ENCODE results near the gene MAN2C1.
"Not testable (repeated sequence)": the region's sequence is repeated elsewhere in the genome, so short reads cannot be mapped to it uniquely, and the experiment has no call there.

Gene MAN2C1

DNA sequence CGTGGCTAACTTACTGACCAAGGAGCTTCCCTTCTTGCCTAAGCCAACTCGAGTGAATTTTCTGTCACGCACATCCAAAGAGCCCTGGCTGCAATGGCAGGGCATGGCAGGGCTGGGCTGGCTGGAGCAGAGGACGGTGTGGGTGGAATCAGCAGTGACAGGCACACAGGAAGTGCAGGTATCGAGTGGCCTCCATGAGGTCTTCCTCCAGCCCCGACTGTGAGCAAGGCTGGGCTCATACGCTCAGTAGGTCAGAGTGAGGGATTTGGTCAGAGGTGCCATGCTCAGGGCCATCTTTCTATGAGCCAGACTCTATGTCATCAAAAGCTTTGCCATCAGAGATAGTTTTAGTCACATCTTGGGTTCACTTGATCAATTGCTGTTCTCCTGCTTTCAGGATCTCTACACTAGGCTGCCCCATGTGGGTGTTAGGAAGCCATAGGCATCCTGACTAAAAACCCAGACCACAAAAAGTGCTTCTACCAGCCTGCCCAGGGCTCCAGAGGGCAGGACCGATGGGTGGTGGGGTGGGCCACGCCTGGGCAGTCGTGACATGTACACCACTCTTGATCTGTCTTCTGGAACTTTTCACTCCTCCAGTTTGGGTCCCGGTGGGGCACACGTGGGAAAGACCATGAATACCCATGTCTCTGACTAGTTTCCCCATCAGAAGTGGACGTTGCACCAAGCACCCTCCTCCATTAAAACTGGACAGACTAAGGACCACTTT, 55.1 kb downstream of the MAN2C1 start:
- no peak for TF ChIP-seq NFRKB (IDR thresholded peaks at IDR 0.05)
- TF ChIP-seq FOXK2 (IDR thresholded peaks at IDR 0.05) = no peak
- TF ChIP-seq SUZ12 (IDR thresholded peaks at IDR 0.05) = no peak
- TF ChIP-seq SP1 (IDR thresholded peaks at IDR 0.05) = no peak
- no peak for TF ChIP-seq ELF4 (IDR thresholded peaks at IDR 0.05)
- TF ChIP-seq LEF1 (IDR thresholded peaks at IDR 0.05; ENCODE audit: borderline replicate concordance) = no peak
- TF ChIP-seq L3MBTL2 (conservative IDR thresholded peaks at IDR 0.05) = no peak
- no peak for TF ChIP-seq ZNF384 (IDR thresholded peaks at IDR 0.05)
- TF ChIP-seq TARDBP (IDR thresholded peaks at IDR 0.05) = no peak
- no peak for TF ChIP-seq ARNT (IDR thresholded peaks at IDR 0.05)
- TF ChIP-seq, protein P1, sequence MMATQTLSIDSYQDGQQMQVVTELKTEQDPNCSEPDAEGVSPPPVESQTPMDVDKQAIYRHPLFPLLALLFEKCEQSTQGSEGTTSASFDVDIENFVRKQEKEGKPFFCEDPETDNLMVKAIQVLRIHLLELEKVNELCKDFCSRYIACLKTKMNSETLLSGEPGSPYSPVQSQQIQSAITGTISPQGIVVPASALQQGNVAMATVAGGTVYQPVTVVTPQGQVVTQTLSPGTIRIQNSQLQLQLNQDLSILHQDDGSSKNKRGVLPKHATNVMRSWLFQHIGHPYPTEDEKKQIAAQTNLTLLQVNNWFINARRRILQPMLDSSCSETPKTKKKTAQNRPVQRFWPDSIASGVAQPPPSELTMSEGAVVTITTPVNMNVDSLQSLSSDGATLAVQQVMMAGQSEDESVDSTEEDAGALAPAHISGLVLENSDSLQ (IDR thresholded peaks at IDR 0.05) = no peak
- no peak for TF ChIP-seq HDGF (IDR thresholded peaks at IDR 0.05; ENCODE audit: borderline replicate concordance)
- no peak for TF ChIP-seq FOXM1 (IDR thresholded peaks at IDR 0.05; ENCODE audit: borderline replicate concordance)
- no peak for TF ChIP-seq FOXA1 (IDR thresholded peaks at IDR 0.05)
- no peak for TF ChIP-seq BHLHE40 (IDR thresholded peaks at IDR 0.05; ENCODE audit: borderline replicate concordance)
- no peak for TF ChIP-seq CTBP1 (IDR thresholded peaks at IDR 0.05; ENCODE audit: borderline replicate concordance)
- CTCF ChIA-PET = no interaction called here
- no peak for DNase-seq (ENCODE audit: extremely low spot score)
- POLR2A ChIA-PET = no interaction called here

DNA sequence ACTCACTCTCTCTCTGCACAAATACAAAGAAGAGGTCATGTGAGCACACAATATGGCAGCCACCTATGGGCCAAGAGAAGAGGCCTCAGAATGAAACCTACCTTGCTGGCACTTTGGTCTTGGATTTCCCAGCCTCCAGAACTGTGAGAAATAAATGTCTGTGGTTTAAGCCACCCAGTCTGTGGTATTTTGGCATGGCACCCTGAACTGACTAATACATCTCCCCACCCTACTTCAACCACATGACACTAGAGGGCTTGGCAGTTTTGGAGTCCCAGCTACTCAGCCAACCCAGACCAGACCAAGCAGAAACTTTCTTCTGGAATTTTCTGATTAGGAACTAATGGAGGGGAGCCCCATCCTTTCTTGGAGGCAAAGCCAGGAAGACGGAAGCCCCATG, 55.9 kb downstream of the MAN2C1 start:
- CTCF ChIA-PET; POLR2A ChIA-PET; DNase-seq (ENCODE audit: extremely low spot score): not testable (repeated sequence)

DNA sequence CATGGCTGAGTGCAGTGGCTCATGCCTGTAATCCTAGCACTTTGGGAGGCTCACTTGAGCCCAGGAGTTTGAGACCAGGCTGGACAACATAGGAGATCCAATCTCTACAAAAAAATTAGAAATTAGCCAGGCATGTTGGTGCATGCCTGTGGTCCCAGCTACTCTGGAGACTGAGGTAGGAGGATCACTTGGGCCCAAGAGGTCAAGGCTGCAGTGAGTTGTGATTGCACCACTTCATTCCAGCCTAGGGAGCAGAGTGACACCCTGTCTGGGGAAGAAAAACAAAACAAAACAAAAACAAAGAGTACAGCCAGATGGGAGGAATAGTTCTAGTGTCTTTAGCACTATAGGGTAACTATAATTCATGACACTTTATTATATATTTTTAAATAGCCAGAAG, 58.7 kb downstream of the MAN2C1 start:
- CTCF ChIA-PET = no interaction called here
- POLR2A ChIA-PET = no interaction called here
- no peak for DNase-seq (ENCODE audit: extremely low spot score)
- TF ChIP-seq ELF4 (IDR thresholded peaks at IDR 0.05) (no peak), TARDBP (IDR thresholded peaks at IDR 0.05) (no peak), SP1 (IDR thresholded peaks at IDR 0.05) (no peak), SUZ12 (IDR thresholded peaks at IDR 0.05) (no peak), CTBP1 (IDR thresholded peaks at IDR 0.05; ENCODE audit: borderline replicate concordance) (no peak), LEF1 (IDR thresholded peaks at IDR 0.05; ENCODE audit: borderline replicate concordance) (no peak), FOXM1 (IDR thresholded peaks at IDR 0.05; ENCODE audit: borderline replicate concordance) (no peak), NFRKB (IDR thresholded peaks at IDR 0.05) (no peak)
- TF ChIP-seq, protein P1 (IDR thresholded peaks at IDR 0.05) = no peak

DNA sequence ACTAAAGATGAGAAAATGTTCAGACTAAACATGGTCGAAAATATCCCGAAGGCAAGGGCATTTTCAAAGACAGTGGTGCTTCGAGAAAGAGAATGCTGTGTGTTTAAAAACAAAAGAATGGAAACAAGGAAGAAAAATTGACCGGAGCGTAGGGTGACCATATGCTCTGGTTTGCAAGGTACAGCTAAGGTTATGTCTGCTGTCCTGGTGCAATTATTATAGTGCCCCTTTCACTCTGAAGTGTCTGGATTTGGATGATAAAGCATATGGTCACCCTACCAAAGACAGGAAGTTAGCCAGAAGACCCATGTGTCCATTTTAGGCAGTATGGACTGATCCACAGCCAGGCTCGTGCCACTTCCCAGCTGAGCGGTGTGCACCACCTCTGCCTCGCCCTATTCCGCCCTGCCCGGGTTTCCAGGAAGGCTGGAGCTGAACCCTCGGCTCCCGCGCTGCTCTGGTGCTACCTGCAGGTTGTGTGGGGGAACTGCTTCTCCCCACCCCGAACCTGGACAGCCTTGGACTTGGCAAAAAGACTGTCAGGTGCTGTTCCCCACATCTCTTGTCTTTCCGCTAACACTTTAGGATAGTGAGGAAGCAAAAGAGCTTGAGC, 60.5 kb downstream of the MAN2C1 start:
- DNase-seq (ENCODE audit: extremely low spot score) = peak; percentile 81
- POLR2A ChIA-PET = interaction anchor here (0.6 to 1.0 kb wide), 4 partner anchors 28 to 351 kb away, joined by 3 to 4 read pairs (median 3); partner anchors contain the start of genes C15orf39, COMMD4, PPCDC and RPP25
- CTCF ChIA-PET = interaction anchor here (0.7 to 2.3 kb wide), 5 partner anchors 8 to 361 kb away, joined by 3 to 7 read pairs (median 3); no protein-coding TSS in a partner anchor
- no peak for TF ChIP-seq ELF4 (IDR thresholded peaks at IDR 0.05)
- TF ChIP-seq, protein P1 (IDR thresholded peaks at IDR 0.05) = no peak
- no peak for TF ChIP-seq ZNF384 (IDR thresholded peaks at IDR 0.05)
- TF ChIP-seq SUZ12 (IDR thresholded peaks at IDR 0.05) = no peak
- TF ChIP-seq FOXK2 (IDR thresholded peaks at IDR 0.05) = no peak
- TF ChIP-seq L3MBTL2 (conservative IDR thresholded peaks at IDR 0.05) = no peak
- TF ChIP-seq FOXA1 (IDR thresholded peaks at IDR 0.05) = no peak
- no peak for TF ChIP-seq FOXM1 (IDR thresholded peaks at IDR 0.05; ENCODE audit: borderline replicate concordance)
- no peak for TF ChIP-seq HDGF (IDR thresholded peaks at IDR 0.05; ENCODE audit: borderline replicate concordance)
- no peak for TF ChIP-seq SP1 (IDR thresholded peaks at IDR 0.05)
- no peak for TF ChIP-seq NFRKB (IDR thresholded peaks at IDR 0.05)
- TF ChIP-seq CTBP1 (IDR thresholded peaks at IDR 0.05; ENCODE audit: borderline replicate concordance) = no peak
- TF ChIP-seq ARNT (IDR thresholded peaks at IDR 0.05) = no peak

DNA sequence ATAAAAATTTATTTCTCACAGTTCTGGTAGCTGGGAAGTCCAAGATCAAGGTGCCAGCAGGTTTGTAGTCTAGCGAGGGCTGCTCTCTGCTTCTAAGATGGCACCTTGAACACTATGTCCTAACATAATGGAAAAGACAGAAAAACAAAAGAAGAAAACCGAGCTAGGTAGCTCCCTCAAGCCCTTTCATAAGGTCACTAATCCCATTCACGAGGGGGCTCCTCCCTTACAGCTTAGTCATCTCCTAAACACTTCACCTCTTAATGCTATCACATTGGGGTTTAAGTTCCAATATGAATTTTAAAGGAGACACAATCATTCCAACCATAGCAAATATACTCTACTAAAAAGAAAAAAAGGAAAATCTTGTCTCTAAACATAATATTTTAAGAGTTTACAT, 62.2 kb downstream of the MAN2C1 start:
- no peak for DNase-seq (ENCODE audit: extremely low spot score)
- no peak for TF ChIP-seq ZNF384 (IDR thresholded peaks at IDR 0.05)
- TF ChIP-seq FOXK2 (IDR thresholded peaks at IDR 0.05) = no peak
- TF ChIP-seq LEF1 (IDR thresholded peaks at IDR 0.05; ENCODE audit: borderline replicate concordance) = no peak
- no peak for TF ChIP-seq NFRKB (IDR thresholded peaks at IDR 0.05)
- TF ChIP-seq ARNT (IDR thresholded peaks at IDR 0.05) = no peak
- TF ChIP-seq ELF4 (IDR thresholded peaks at IDR 0.05) = no peak
- TF ChIP-seq BHLHE40 (IDR thresholded peaks at IDR 0.05; ENCODE audit: borderline replicate concordance) = no peak
- TF ChIP-seq SUZ12 (IDR thresholded peaks at IDR 0.05) = no peak
- TF ChIP-seq TARDBP (IDR thresholded peaks at IDR 0.05) = no peak
- no peak for TF ChIP-seq SP1 (IDR thresholded peaks at IDR 0.05)
- no peak for TF ChIP-seq L3MBTL2 (conservative IDR thresholded peaks at IDR 0.05)
- TF ChIP-seq CTBP1 (IDR thresholded peaks at IDR 0.05; ENCODE audit: borderline replicate concordance) = no peak
- TF ChIP-seq FOXA1 (IDR thresholded peaks at IDR 0.05) = no peak
- no peak for TF ChIP-seq FOXM1 (IDR thresholded peaks at IDR 0.05; ENCODE audit: borderline replicate concordance)
- CTCF ChIA-PET = interaction anchor here (0.6 to 2.3 kb wide), 4 partner anchors 10 to 341 kb away, joined by 3 to 7 read pairs (median 4); partner anchors contain the start of gene SNX33
- POLR2A ChIA-PET = interaction anchor here (0.7 kb wide), 2 partner anchors 242 to 930 kb away, joined by 3 read pairs; no protein-coding TSS in a partner anchor
